Measurements from ENCODE around the gene SCGB3A1.

SCGB3A1 gene

GRCh38 chr5:180605554-180606214 lies 14.4 kb upstream of the SCGB3A1 start:
- no CpG with 5 or more reads among the region's 11 CpGs for WGBS, 2 donors (ENCODE audit: extremely low coverage in 2 of 2, insufficient read length in 2 of 2, insufficient replicate concordance in 1 of 2)
- H3K4me3 ChIP-seq (ENCODE audit: low read length in 2 of 2) = no peak overlapping the region
- H3K18ac ChIP-seq (ENCODE audit: low read length) = no peak overlapping the region
- H2BK12ac ChIP-seq (ENCODE audit: low read length) = no peak overlapping the region
- no peak overlapping the region for H2BK5ac ChIP-seq (ENCODE audit: low read length)
- no peak overlapping the region for H4K91ac ChIP-seq (ENCODE audit: low read depth, low read length, poor library complexity)
- no peak for DNase-seq (ENCODE audit: low spot score)
- no peak overlapping the region for H4K8ac ChIP-seq (ENCODE audit: low read depth, low read length)
- H3K4me1 ChIP-seq (ENCODE audit: control insufficient read depth in 2 of 2, insufficient read depth in 1 of 2, low read depth in 1 of 2, low read length in 2 of 2) = peaks cover 0 to 2% of the 10 kb centered on the region in 2 donors
- no peak overlapping the region for H3K23ac ChIP-seq (ENCODE audit: low read depth, low read length, poor library complexity)
- H2BK15ac ChIP-seq (ENCODE audit: low read length) = no peak overlapping the region
- H3K9ac ChIP-seq (ENCODE audit: low read depth, low read length, poor library complexity) = no peak overlapping the region
- H2AK5ac ChIP-seq (ENCODE audit: low read depth, low read length) = no peak overlapping the region
- H3K27ac ChIP-seq (replicated peaks; ENCODE audit: low read length) = no peak overlapping the region
- H2BK120ac ChIP-seq (ENCODE audit: low read depth, low read length) = no peak overlapping the region
- H2AFZ ChIP-seq (ENCODE audit: low read length) = no peak overlapping the region
- peaks cover 2 to 24% of the 10 kb centered on the region in 2 donors for H3K36me3 ChIP-seq (replicated peaks in 1 of 2; ENCODE audit: control insufficient read depth in 2 of 2, insufficient read depth in 2 of 2, low read length in 2 of 2)
- no peaks in the 10 kb centered on the region for H3K9me3 ChIP-seq (replicated peaks in 1 of 2; ENCODE audit: control insufficient read depth in 2 of 2, insufficient read depth in 1 of 2, low read depth in 1 of 2, low read length in 2 of 2)
- no peaks in the 10 kb centered on the region for H3K27me3 ChIP-seq (ENCODE audit: control insufficient read depth in 3 of 3, insufficient read depth in 3 of 3, low read depth in 1 of 3, low read length in 3 of 3)
- H3K79me1 ChIP-seq (ENCODE audit: low read depth, low read length) = peaks cover 2% of the 10 kb centered on the region
- H3K14ac ChIP-seq (ENCODE audit: low read length) = no peak overlapping the region
- no peak overlapping the region for H3K4me2 ChIP-seq (ENCODE audit: insufficient read depth, low read length, poor library complexity, severe bottlenecking)
- no peak overlapping the region for H3K4ac ChIP-seq (ENCODE audit: low read length)

- H2AFZ ChIP-seq (ENCODE audit: low read length) = no peak overlapping the region
- H2AK5ac ChIP-seq (ENCODE audit: low read depth, low read length) = no peak overlapping the region
- H3K18ac ChIP-seq (ENCODE audit: low read length) = no peak overlapping the region
- H3K4ac ChIP-seq (ENCODE audit: low read length) = no peak overlapping the region
- no peak overlapping the region for H3K4me2 ChIP-seq (ENCODE audit: insufficient read depth, low read length, poor library complexity, severe bottlenecking)
- H3K27me3 ChIP-seq (ENCODE audit: control insufficient read depth in 3 of 3, insufficient read depth in 3 of 3, low read depth in 1 of 3, low read length in 3 of 3) = no peaks in the 10 kb centered on the region
- no peak overlapping the region for H2BK5ac ChIP-seq (ENCODE audit: low read length)
- H3K79me1 ChIP-seq (ENCODE audit: low read depth, low read length) = peaks cover 2% of the 10 kb centered on the region
- no peak overlapping the region for H2BK120ac ChIP-seq (ENCODE audit: low read depth, low read length)
- no CpG with 5 or more reads among the region's 13 CpGs for WGBS, 2 donors (ENCODE audit: extremely low coverage in 2 of 2, insufficient read length in 2 of 2, insufficient replicate concordance in 1 of 2)
- no peak overlapping the region for H3K9ac ChIP-seq (ENCODE audit: low read depth, low read length, poor library complexity)
- no peak overlapping the region for H2BK12ac ChIP-seq (ENCODE audit: low read length)
- no peak overlapping the region for H4K91ac ChIP-seq (ENCODE audit: low read depth, low read length, poor library complexity)
- no peak overlapping the region for H2BK15ac ChIP-seq (ENCODE audit: low read length)
- H3K23ac ChIP-seq (ENCODE audit: low read depth, low read length, poor library complexity) = no peak overlapping the region
- H3K4me1 ChIP-seq (ENCODE audit: control insufficient read depth in 2 of 2, insufficient read depth in 1 of 2, low read depth in 1 of 2, low read length in 2 of 2) = peaks cover 0 to 2% of the 10 kb centered on the region in 2 donors
- H3K27ac ChIP-seq (replicated peaks; ENCODE audit: low read length) = no peak overlapping the region
- no peak for DNase-seq (ENCODE audit: low spot score)
- peaks cover 2 to 12% of the 10 kb centered on the region in 2 donors for H3K36me3 ChIP-seq (replicated peaks in 1 of 2; ENCODE audit: control insufficient read depth in 2 of 2, insufficient read depth in 2 of 2, low read length in 2 of 2)
- peak overlapping the region in 1 of 2 donors; percentile 8 for H3K4me3 ChIP-seq (ENCODE audit: low read length in 2 of 2)
- no peaks in the 10 kb centered on the region for H3K9me3 ChIP-seq (replicated peaks in 1 of 2; ENCODE audit: control insufficient read depth in 2 of 2, insufficient read depth in 1 of 2, low read depth in 1 of 2, low read length in 2 of 2)
- no peak overlapping the region for H3K14ac ChIP-seq (ENCODE audit: low read length)
- no peak overlapping the region for H4K8ac ChIP-seq (ENCODE audit: low read depth, low read length)
These were observed 13.0 kb upstream of the SCGB3A1 start for GRCh38 chr5:180604271-180604670.

GRCh38 chr5:180603076-180603594 lies 11.8 kb upstream of the SCGB3A1 start:
- no peak overlapping the region for H3K27ac ChIP-seq (replicated peaks; ENCODE audit: low read length)
- H2BK12ac ChIP-seq (ENCODE audit: low read length) = no peak overlapping the region
- H3K36me3 ChIP-seq (replicated peaks in 1 of 2; ENCODE audit: control insufficient read depth in 2 of 2, insufficient read depth in 2 of 2, low read length in 2 of 2) = peaks cover 0 to 3% of the 10 kb centered on the region in 2 donors
- H2BK120ac ChIP-seq (ENCODE audit: low read depth, low read length) = no peak overlapping the region
- H2AFZ ChIP-seq (ENCODE audit: low read length) = no peak overlapping the region
- H4K8ac ChIP-seq (ENCODE audit: low read depth, low read length) = no peak overlapping the region
- peaks cover 0 to 2% of the 10 kb centered on the region in 2 donors for H3K4me1 ChIP-seq (ENCODE audit: control insufficient read depth in 2 of 2, insufficient read depth in 1 of 2, low read depth in 1 of 2, low read length in 2 of 2)
- no CpG with 5 or more reads among the region's 19 CpGs for WGBS, 2 donors (ENCODE audit: extremely low coverage in 2 of 2, insufficient read length in 2 of 2, insufficient replicate concordance in 1 of 2)
- H3K4ac ChIP-seq (ENCODE audit: low read length) = no peak overlapping the region
- H3K4me3 ChIP-seq (ENCODE audit: low read length in 2 of 2) = no peak overlapping the region
- H3K4me2 ChIP-seq (ENCODE audit: insufficient read depth, low read length, poor library complexity, severe bottlenecking) = no peak overlapping the region
- H3K14ac ChIP-seq (ENCODE audit: low read length) = no peak overlapping the region
- no peak overlapping the region for H2BK5ac ChIP-seq (ENCODE audit: low read length)
- no peak overlapping the region for H3K23ac ChIP-seq (ENCODE audit: low read depth, low read length, poor library complexity)
- no peaks in the 10 kb centered on the region for H3K9me3 ChIP-seq (replicated peaks in 1 of 2; ENCODE audit: control insufficient read depth in 2 of 2, insufficient read depth in 1 of 2, low read depth in 1 of 2, low read length in 2 of 2)
- H4K91ac ChIP-seq (ENCODE audit: low read depth, low read length, poor library complexity) = peak overlapping the region; percentile 66
- DNase-seq (ENCODE audit: low spot score) = no peak
- H3K79me1 ChIP-seq (ENCODE audit: low read depth, low read length) = no peaks in the 10 kb centered on the region
- H3K27me3 ChIP-seq (ENCODE audit: control insufficient read depth in 3 of 3, insufficient read depth in 3 of 3, low read depth in 1 of 3, low read length in 3 of 3) = no peaks in the 10 kb centered on the region
- peak overlapping the region; percentile 10 for H2AK5ac ChIP-seq (ENCODE audit: low read depth, low read length)
- H3K18ac ChIP-seq (ENCODE audit: low read length) = peak overlapping the region; percentile 16
- H2BK15ac ChIP-seq (ENCODE audit: low read length) = no peak overlapping the region
- H3K9ac ChIP-seq (ENCODE audit: low read depth, low read length, poor library complexity) = no peak overlapping the region

GRCh38 chr5:180602481-180603075 lies 11.3 kb upstream of the SCGB3A1 start:
- Histone ChIP-seq H3K27ac (replicated peaks; ENCODE audit: low read length) (no peak overlapping the region), H3K23ac (ENCODE audit: low read depth, low read length, poor library complexity) (no peak overlapping the region), H2BK120ac (ENCODE audit: low read depth, low read length) (no peak overlapping the region), H4K8ac (ENCODE audit: low read depth, low read length) (no peak overlapping the region), H3K18ac (ENCODE audit: low read length) (peak overlapping the region; percentile 16), H3K36me3 (replicated peaks in 1 of 2; ENCODE audit: control insufficient read depth in 2 of 2, insufficient read depth in 2 of 2, low read length in 2 of 2) (peaks cover 0 to 3% of the 10 kb centered on the region in 2 donors), H3K27me3 (ENCODE audit: control insufficient read depth in 3 of 3, insufficient read depth in 3 of 3, low read depth in 1 of 3, low read length in 3 of 3) (no peaks in the 10 kb centered on the region), H2AK5ac (ENCODE audit: low read depth, low read length) (peak overlapping the region; percentile 10), H2AFZ (ENCODE audit: low read length) (no peak overlapping the region), H4K91ac (ENCODE audit: low read depth, low read length, poor library complexity) (peak overlapping the region; percentile 66), H3K14ac (ENCODE audit: low read length) (no peak overlapping the region), H3K4me3 (ENCODE audit: low read length in 2 of 2) (no peak overlapping the region), H3K4me1 (ENCODE audit: control insufficient read depth in 2 of 2, insufficient read depth in 1 of 2, low read depth in 1 of 2, low read length in 2 of 2) (peaks cover 0 to 2% of the 10 kb centered on the region in 2 donors), H3K9ac (ENCODE audit: low read depth, low read length, poor library complexity) (no peak overlapping the region), H2BK12ac (ENCODE audit: low read length) (no peak overlapping the region), H2BK5ac (ENCODE audit: low read length) (no peak overlapping the region), H2BK15ac (ENCODE audit: low read length) (no peak overlapping the region), H3K79me1 (ENCODE audit: low read depth, low read length) (no peaks in the 10 kb centered on the region), H3K4ac (ENCODE audit: low read length) (no peak overlapping the region), H3K9me3 (replicated peaks in 1 of 2; ENCODE audit: control insufficient read depth in 2 of 2, insufficient read depth in 1 of 2, low read depth in 1 of 2, low read length in 2 of 2) (no peaks in the 10 kb centered on the region), H3K4me2 (ENCODE audit: insufficient read depth, low read length, poor library complexity, severe bottlenecking) (no peak overlapping the region)
- no peak for DNase-seq (ENCODE audit: low spot score)
- no CpG with 5 or more reads among the region's 15 CpGs for WGBS, 2 donors (ENCODE audit: extremely low coverage in 2 of 2, insufficient read length in 2 of 2, insufficient replicate concordance in 1 of 2)
